ENCODE results near the gene NAV1. TPM values are rescaled to one million over a fixed set of nuclear protein-coding genes. Genes with fewer than 3 reads are reported as not detected.

Gene NAV1
- polyA plus RNA-seq, 2 of the 4 experiments (the other 2 are of a cell fraction), result 3.7 to 8.4 TPM

DNA sequence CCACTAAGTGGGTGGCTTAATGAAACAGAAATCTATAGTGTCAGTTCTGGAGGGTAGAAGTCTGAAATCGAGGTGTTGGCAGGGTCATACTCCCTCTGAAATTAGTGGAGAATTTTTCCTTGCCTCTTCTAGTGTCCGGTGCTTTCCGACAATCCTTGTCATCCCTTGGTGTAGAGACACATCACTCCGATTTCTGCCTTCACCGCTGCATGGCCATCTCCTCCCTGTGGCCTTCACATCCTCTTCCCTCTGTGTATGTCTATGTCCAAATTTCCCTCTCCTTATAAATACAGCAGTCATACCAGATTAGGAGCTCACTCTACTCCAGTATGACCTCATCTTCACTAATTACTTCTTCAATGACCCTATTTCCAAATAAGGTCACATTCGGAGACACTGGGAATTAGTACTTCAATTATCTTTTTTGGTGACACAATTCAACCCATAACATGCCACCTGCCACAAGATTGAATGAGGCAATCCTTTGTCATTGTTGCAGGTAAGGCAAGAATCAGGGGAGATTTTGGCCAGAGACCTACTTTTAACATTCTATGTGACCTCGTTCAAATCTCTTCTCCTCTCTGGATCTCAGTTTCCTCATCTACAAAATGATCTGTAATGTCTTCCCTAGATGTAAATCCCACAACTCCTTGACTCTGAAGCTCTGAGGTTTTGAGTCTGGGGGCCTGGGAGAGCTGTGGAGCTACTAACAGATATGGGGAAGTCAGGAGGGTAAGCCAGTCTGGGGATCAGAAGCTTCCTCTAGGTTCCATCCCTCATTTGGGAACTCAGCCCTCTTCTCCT is 16.1 kb downstream of the NAV1 start:
- 80% methylated on average over 7 of the region's 7 CpGs for WGBS (ENCODE audit: missing lambda C conversion rate)
- ATAC-seq, result no peak
- H3K27ac ChIP-seq, result 0 out of 6 replicates have a peak overlapping the region, but pooled peaks of 1 of the 2 experiments have one; percentile 15
- ChIA-PET POLR2A (no interaction called here), CTCF (interaction anchor here (0.6 to 13.2 kb wide), 10 partner anchors 11 to 236 kb away, joined by 3 to 437 read pairs (median 14); no protein-coding TSS in a partner anchor)
- no peak overlapping the region for H3K4me2 ChIP-seq
- TF ChIP-seq HDAC2 (IDR thresholded peaks at IDR 0.05) (no peak), FOXS1 (CRISPR knock-in tag; IDR thresholded peaks at IDR 0.05) (no peak), MAFK (IDR thresholded peaks at IDR 0.05; ENCODE audit: partially characterized antibody) (no peak), KDM1A (IDR thresholded peaks at IDR 0.05; ENCODE audit: low read depth) (no peak), CBX2 (IDR thresholded peaks at IDR 0.05; ENCODE audit: borderline replicate concordance, low read depth) (no peak), FOSB (CRISPR knock-in tag; IDR thresholded peaks at IDR 0.05) (no peak), ZNF302 (CRISPR knock-in tag; IDR thresholded peaks at IDR 0.05) (no peak), EHMT2 (IDR thresholded peaks at IDR 0.05; ENCODE audit: low read depth) (no peak), KDM5A (IDR thresholded peaks at IDR 0.05) (no peak)
- TF ChIP-seq, protein P1, sequence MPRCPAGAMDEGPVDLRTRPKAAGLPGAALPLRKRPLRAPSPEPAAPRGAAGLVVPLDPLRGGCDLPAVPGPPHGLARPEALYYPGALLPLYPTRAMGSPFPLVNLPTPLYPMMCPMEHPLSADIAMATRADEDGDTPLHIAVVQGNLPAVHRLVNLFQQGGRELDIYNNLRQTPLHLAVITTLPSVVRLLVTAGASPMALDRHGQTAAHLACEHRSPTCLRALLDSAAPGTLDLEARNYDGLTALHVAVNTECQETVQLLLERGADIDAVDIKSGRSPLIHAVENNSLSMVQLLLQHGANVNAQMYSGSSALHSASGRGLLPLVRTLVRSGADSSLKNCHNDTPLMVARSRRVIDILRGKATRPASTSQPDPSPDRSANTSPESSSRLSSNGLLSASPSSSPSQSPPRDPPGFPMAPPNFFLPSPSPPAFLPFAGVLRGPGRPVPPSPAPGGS (IDR thresholded peaks at IDR 0.05), result no peak
- TF ChIP-seq, protein P2, sequence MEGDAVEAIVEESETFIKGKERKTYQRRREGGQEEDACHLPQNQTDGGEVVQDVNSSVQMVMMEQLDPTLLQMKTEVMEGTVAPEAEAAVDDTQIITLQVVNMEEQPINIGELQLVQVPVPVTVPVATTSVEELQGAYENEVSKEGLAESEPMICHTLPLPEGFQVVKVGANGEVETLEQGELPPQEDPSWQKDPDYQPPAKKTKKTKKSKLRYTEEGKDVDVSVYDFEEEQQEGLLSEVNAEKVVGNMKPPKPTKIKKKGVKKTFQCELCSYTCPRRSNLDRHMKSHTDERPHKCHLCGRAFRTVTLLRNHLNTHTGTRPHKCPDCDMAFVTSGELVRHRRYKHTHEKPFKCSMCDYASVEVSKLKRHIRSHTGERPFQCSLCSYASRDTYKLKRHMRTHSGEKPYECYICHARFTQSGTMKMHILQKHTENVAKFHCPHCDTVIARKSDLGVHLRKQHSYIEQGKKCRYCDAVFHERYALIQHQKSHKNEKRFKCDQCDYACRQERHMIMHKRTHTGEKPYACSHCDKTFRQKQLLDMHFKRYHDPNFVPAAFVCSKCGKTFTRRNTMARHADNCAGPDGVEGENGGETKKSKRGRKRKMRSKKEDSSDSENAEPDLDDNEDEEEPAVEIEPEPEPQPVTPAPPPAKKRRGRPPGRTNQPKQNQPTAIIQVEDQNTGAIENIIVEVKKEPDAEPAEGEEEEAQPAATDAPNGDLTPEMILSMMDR (IDR thresholded peaks at IDR 0.05), result no peak
- TF ChIP-seq, protein P3, sequence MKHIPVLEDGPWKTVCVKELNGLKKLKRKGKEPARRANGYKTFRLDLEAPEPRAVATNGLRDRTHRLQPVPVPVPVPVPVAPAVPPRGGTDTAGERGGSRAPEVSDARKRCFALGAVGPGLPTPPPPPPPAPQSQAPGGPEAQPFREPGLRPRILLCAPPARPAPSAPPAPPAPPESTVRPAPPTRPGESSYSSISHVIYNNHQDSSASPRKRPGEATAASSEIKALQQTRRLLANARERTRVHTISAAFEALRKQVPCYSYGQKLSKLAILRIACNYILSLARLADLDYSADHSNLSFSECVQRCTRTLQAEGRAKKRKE (CRISPR knock-in tag; IDR thresholded peaks at IDR 0.05; ENCODE audit: low read depth), result no peak
- H3K4me1 ChIP-seq, result peaks cover 17% of the 10 kb centered on the region
- no peak for FAIRE-seq
- DNase-seq (ENCODE audit: low read depth in 1 of 2, low spot score in 1 of 2), result no peak
- H3K4me3 ChIP-seq, result no peak overlapping the region
- H3K9me3 ChIP-seq, result no peaks in the 10 kb centered on the region

DNA sequence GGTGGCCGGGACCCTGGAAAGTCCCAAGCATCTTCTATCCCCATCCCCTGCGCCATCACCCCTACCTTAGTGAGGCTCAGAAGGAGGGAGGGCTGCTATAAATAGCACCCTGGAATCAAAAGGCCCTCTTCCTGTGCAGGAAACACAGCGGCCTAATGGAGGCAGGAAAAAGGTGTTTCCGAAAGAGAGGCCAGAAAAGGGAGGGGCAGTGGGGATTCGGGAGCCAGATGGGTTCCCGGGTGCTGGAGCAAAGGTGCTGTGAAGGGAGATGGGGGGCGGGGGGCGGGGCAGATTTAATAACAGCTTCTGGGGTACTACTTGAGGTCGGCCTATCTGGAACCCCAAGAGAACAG is 16.6 kb downstream of the NAV1 start:
- TF ChIP-seq TP53 (CRISPR knock-in tag; IDR thresholded peaks at IDR 0.05) (no peak), CEBPB (IDR thresholded peaks at IDR 0.05) (no peak)

DNA sequence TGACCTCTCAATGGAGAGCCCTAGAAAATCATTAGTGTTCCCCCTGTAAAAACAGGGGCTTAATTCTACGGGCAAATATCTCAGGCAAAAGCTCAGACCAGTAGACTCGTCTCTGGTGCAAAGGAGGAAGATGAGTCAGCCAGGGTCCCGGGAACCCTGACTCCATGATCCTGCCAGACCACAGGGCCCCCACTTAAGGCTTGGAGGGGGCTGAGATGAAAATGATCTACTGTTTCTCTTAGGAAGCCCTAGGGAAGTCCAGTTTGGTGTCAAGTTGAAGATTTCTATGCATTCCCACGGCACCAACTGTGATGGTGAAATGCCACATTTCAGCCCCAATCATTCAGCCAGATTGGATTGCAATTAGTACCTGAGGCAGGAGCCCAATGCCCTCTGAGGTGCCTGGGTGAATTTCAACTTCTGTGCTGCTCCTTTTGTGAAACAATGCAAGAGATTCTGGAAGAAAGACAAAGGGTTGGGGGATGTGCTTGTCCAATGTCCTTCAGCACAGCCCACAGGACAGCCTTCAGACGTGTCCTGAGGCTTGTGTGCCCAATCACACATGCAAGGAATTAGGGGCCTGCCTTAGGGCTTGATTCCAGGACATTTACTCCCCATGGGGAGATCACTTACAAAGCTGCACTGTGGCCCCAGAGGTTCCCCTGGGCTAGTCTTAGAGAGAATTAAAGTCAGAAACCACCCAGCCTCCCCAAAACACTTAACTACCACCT is 18.1 kb downstream of the NAV1 start:
- no peak for ATAC-seq
- WGBS (ENCODE audit: missing lambda C conversion rate), result 68% methylated on average over 5 of the region's 5 CpGs
- POLR2A ChIA-PET, result no interaction called here
- H3K4me3 ChIP-seq, result no peak overlapping the region
- H3K4me1 ChIP-seq, result peaks cover 25% of the 10 kb centered on the region
- peak overlapping the region in 1 of 2 experiments; percentile 11; a peak in 2 of 6 replicates for H3K27ac ChIP-seq
- no peaks in the 10 kb centered on the region for H3K9me3 ChIP-seq
- CTCF ChIA-PET, result interaction anchor here (0.6 to 13.2 kb wide), 13 partner anchors 10 to 286 kb away, joined by 3 to 437 read pairs (median 12); no protein-coding TSS in a partner anchor
- TF ChIP-seq, protein P3 (CRISPR knock-in tag; IDR thresholded peaks at IDR 0.05; ENCODE audit: low read depth), result no peak
- TF ChIP-seq FOXS1 (CRISPR knock-in tag; IDR thresholded peaks at IDR 0.05) (no peak), SMC3 (IDR thresholded peaks at IDR 0.05) (no peak), CEBPB (IDR thresholded peaks at IDR 0.05) (no peak), MAZ (IDR thresholded peaks at IDR 0.05; ENCODE audit: borderline replicate concordance, low read depth, low read length) (no peak), CHD4 (IDR thresholded peaks at IDR 0.05; ENCODE audit: borderline replicate concordance) (no peak)
- no peak overlapping the region for H3K4me2 ChIP-seq
- DNase-seq (ENCODE audit: low read depth in 1 of 2, low spot score in 1 of 2), result no peak
- no peak for FAIRE-seq

More for the DNA sequence above, 16.6 kb downstream of the NAV1 start:
- Histone ChIP-seq H3K4me3 (no peak overlapping the region), H3K4me1 (peaks cover 21% of the 10 kb centered on the region), H3K9me3 (no peaks in the 10 kb centered on the region), H3K4me2 (no peak overlapping the region), H3K27ac (0 out of 6 replicates have a peak overlapping the region, but pooled peaks of 1 of the 2 experiments have one; percentile 15)
- ChIA-PET POLR2A (no interaction called here), CTCF (interaction anchor here (0.6 to 13.2 kb wide), 8 partner anchors 11 to 236 kb away, joined by 3 to 437 read pairs (median 43); no protein-coding TSS in a partner anchor)
- 75% methylated on average over 7 of the region's 9 CpGs for WGBS (ENCODE audit: missing lambda C conversion rate)
- no peak for DNase-seq (ENCODE audit: low read depth in 1 of 2, low spot score in 1 of 2)
- no peak for ATAC-seq
- FAIRE-seq, result no peak
